K562 (cell line): ENCODE data around the gene GANAB.

Source experiments
- BRD4 ChIP-seq: fragments of 200-600 bp; sonication (generic); IDR thresholded peaks from 2 replicates; pipeline ENCODE4 v1.6.1; 2017; ENCODE audit warnings: inconsistent platforms
- CEBPZ ChIP-seq: fragments of 150-350 bp; IDR thresholded peaks from 2 replicates; pipeline ENCODE4 v1.6.1; 2014; ENCODE audit warnings: low read depth, mild to moderate bottlenecking, low read length, borderline replicate concordance
- CREB1 ChIP-seq, 2 experiments: sonication (generic) in 1 of 2; formaldehyde crosslinking in 1 of 2; IDR thresholded peaks; 2 replicates each; pipeline versions ENCODE4 v1.6.1 to v1.8.0; 2012 to 2022; ENCODE audit warnings: inconsistent platforms in 1 of 2, mild to moderate bottlenecking in 1 of 2, missing genetic modification reagents in 1 of 2, moderate library complexity in 1 of 2
- CTCF ChIP-seq, 3 experiments: IDR thresholded peaks in 2 of 3; conservative IDR thresholded peaks in 1 of 3; 2 replicates each; pipeline ENCODE4 v1.5.1; 2011 to 2012; ENCODE audit warnings: low read length in 3 of 3, mild to moderate bottlenecking in 3 of 3, control low read depth in 2 of 3, improper control_type of control experiment in 1 of 3, inconsistent platforms in 1 of 3, low read depth in 1 of 3, mixed read lengths in 1 of 3, moderate library complexity in 1 of 3; ENCODE audit not compliant: insufficient read depth in 2 of 3
- ERF ChIP-seq: fragments of 450-650 bp; formaldehyde crosslinking; IDR thresholded peaks from 2 replicates; pipeline ENCODE4 v1.4.0; 2020; ENCODE audit warnings: mild to moderate bottlenecking, mixed read lengths
- FIP1L1 ChIP-seq: fragments of 200-400 bp; formaldehyde crosslinking; IDR thresholded peaks from 2 replicates; pipeline ENCODE4 v1.6.1; 2018; ENCODE audit warnings: mild to moderate bottlenecking, low read depth, low read length; ENCODE audit not compliant: poor library complexity, severe bottlenecking
- GABPB2 ChIP-seq: fragments of 250-450 bp; sonication (Bioruptor Pico); conservative IDR thresholded peaks from 2 replicates; pipeline ENCODE4 v1.5.1; 2021; ENCODE audit warnings: mild to moderate bottlenecking
- GTF3C2 ChIP-seq: IDR thresholded peaks from 3 replicates; pipeline ENCODE4 v1.6.1; 2011; ENCODE audit warnings: borderline replicate concordance, mild to moderate bottlenecking, moderate library complexity; ENCODE audit not compliant: insufficient read length; ENCODE audit errors: extremely low read depth
- HMG20A ChIP-seq: fragments of 450-650 bp; formaldehyde crosslinking; conservative IDR thresholded peaks from 2 replicates; pipeline ENCODE4 v1.4.0; 2020; ENCODE audit warnings: mild to moderate bottlenecking, mixed read lengths
- KDM5B ChIP-seq: fragments of 200-600 bp; sonication (generic); IDR thresholded peaks from 2 replicates; pipeline ENCODE4 v1.6.1; 2012; ENCODE audit warnings: low read depth, mild to moderate bottlenecking, moderate library complexity, low read length, control low read depth, inconsistent platforms; ENCODE audit not compliant: insufficient replicate concordance
- MAFK ChIP-seq: IDR thresholded peaks from 2 replicates; pipeline ENCODE4 v1.6.1; 2011; ENCODE audit warnings: low read length, improper control_type of control experiment
- NFE2L1 ChIP-seq: fragments of 450-650 bp; IDR thresholded peaks from 2 replicates; pipeline ENCODE4 v1.6.1; 2016; ENCODE audit warnings: missing genetic modification characterization, low read depth, mild to moderate bottlenecking, missing compliant biosample characterization, moderate library complexity, borderline replicate concordance
- POLR2A ChIP-seq: fragments of 450-650 bp; conservative IDR thresholded peaks from 2 replicates; pipeline ENCODE4 v1.6.1; 2016
- RERE ChIP-seq: sonication (generic); formaldehyde crosslinking; IDR thresholded peaks from 2 replicates; pipeline ENCODE4 v1.8.0; 2023; ENCODE audit warnings: missing genetic modification reagents, mild to moderate bottlenecking, borderline replicate concordance

GRCh38 chr11:62652161-62653006, 6.0 kb upstream of the GANAB start:
- no peak for TF ChIP-seq BRD4
- no peak for TF ChIP-seq CTCF (IDR thresholded peaks at IDR 0.05 in 2 of 3, conservative IDR thresholded peaks at IDR 0.05 in 1 of 3; ENCODE audit: insufficient read depth in 2 of 3, low read depth in 1 of 3, low read length in 3 of 3)
- TF ChIP-seq CREB1 (IDR thresholded peaks at IDR 0.05), result no peak
- TF ChIP-seq CREB1 (CRISPR knock-in tag; IDR thresholded peaks at IDR 0.05), result no peak
- TF ChIP-seq POLR2A, result no peak
- TF ChIP-seq MAFK, result no peak
- TF ChIP-seq FIP1L1, result no peak
- no peak for TF ChIP-seq HMG20A (CRISPR knock-in tag)
- TF ChIP-seq NFE2L1 (tag), result no peak
- TF ChIP-seq GTF3C2, result no peak
- no peak for TF ChIP-seq RERE (CRISPR knock-in tag)
- no peak for TF ChIP-seq GABPB2 (CRISPR knock-in tag)
- no peak for TF ChIP-seq CEBPZ
- TF ChIP-seq KDM5B, result no peak
- no peak for TF ChIP-seq ERF (CRISPR knock-in tag)
